Tibial artery (tissue), 4 donors: Measurements from ENCODE around the gene EPG5.

Experiments
- DNase-seq, 2 donors: peaks; one replicate each; pipeline ENCODE4 v3.0.0-alpha.2; 2019
- H3K27ac ChIP-seq, 2 donors: fragments of 200-600 bp; sonication (generic) in 1 of 2; 1 replicate in 1 of 2; 2 replicates in 1 of 2; pipeline ENCODE4 v1.5.1; 2018 to 2019; ENCODE audit warnings: mild to moderate bottlenecking in 1 of 2
- H3K27me3 ChIP-seq, 2 donors: fragments of 200-600 bp; sonication (generic) in 1 of 2; one replicate each; pipeline versions ENCODE4 v1.5.1 to v1.6.0; 2016 to 2019
- H3K36me3 ChIP-seq, 3 donors: fragments of 200-600 bp; sonication (generic) in 2 of 3; one replicate each; pipeline ENCODE4 v1.5.1; 2016 to 2019; ENCODE audit warnings: mild to moderate bottlenecking in 2 of 3
- H3K4me1 ChIP-seq, 4 donors: fragments of 200-600 bp; sonication (generic) in 2 of 4; 1 replicate in 3 of 4; 2 replicates in 1 of 4; pipeline ENCODE4 v1.5.1; 2016 to 2019
- H3K4me3 ChIP-seq, 2 donors: fragments of 200-600 bp; sonication (generic) in 1 of 2; 1 replicate in 1 of 2; 2 replicates in 1 of 2; pipeline ENCODE4 v1.5.1; 2018 to 2019; ENCODE audit warnings: mild to moderate bottlenecking in 2 of 2
- H3K9me3 ChIP-seq, 3 donors: fragments of 200-600 bp; sonication (generic) in 1 of 3; one replicate each; pipeline ENCODE4 v1.5.1; 2016 to 2019
- intact Hi-C: fragments of 100-400 bp; cut with DNase I; formaldehyde crosslinking; loops from one replicate; pipeline ENCODE4 v1.15.0; 2023; ENCODE audit warnings: low total_unique reads
- TF ChIP-seq, protein P1 (sequence below), 2 experiments: fragments of 200-600 bp in 1 of 2; fragments of 450-650 bp in 1 of 2; IDR thresholded peaks; one replicate each; pipeline ENCODE4 v1.5.1; 2017 to 2019; ENCODE audit warnings: antibody characterized with exemption in 2 of 2, mild to moderate bottlenecking in 1 of 2, moderate library complexity in 1 of 2

The EPG5 gene

DNA sequence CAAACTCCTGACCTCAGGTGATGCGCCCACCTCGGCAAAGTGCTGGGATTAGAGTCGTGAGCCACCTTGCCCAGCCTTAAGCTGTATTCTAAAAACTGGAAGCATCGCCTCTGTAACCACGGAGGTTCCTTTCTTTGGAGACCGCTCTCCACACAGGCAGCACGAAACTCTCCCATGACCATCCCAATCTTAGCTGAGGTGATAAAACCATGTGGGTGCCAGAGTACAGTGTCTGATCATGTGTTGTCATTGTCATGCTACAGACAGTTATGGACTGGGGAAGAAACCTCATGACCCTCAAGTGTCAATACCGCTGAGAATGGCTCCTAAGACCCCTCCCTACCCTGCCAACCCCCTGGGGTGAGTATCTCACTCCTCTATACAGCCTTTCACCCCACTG, 41.4 kb upstream of the EPG5 start:
- TF ChIP-seq, protein P1, sequence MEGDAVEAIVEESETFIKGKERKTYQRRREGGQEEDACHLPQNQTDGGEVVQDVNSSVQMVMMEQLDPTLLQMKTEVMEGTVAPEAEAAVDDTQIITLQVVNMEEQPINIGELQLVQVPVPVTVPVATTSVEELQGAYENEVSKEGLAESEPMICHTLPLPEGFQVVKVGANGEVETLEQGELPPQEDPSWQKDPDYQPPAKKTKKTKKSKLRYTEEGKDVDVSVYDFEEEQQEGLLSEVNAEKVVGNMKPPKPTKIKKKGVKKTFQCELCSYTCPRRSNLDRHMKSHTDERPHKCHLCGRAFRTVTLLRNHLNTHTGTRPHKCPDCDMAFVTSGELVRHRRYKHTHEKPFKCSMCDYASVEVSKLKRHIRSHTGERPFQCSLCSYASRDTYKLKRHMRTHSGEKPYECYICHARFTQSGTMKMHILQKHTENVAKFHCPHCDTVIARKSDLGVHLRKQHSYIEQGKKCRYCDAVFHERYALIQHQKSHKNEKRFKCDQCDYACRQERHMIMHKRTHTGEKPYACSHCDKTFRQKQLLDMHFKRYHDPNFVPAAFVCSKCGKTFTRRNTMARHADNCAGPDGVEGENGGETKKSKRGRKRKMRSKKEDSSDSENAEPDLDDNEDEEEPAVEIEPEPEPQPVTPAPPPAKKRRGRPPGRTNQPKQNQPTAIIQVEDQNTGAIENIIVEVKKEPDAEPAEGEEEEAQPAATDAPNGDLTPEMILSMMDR (IDR thresholded peaks at IDR 0.05): no peak
- Histone ChIP-seq H3K4me3 (no peak overlapping the region), H3K36me3 (peaks cover 10 to 34% (median 11%) of the 10 kb centered on the region in 3 donors), H3K27ac (no peak overlapping the region), H3K4me1 (no peaks in the 10 kb centered on the region), H3K9me3 (no peaks in the 10 kb centered on the region), H3K27me3 (no peaks in the 10 kb centered on the region)
- intact Hi-C loops: no loop called here
- DNase-seq: no peak

DNA sequence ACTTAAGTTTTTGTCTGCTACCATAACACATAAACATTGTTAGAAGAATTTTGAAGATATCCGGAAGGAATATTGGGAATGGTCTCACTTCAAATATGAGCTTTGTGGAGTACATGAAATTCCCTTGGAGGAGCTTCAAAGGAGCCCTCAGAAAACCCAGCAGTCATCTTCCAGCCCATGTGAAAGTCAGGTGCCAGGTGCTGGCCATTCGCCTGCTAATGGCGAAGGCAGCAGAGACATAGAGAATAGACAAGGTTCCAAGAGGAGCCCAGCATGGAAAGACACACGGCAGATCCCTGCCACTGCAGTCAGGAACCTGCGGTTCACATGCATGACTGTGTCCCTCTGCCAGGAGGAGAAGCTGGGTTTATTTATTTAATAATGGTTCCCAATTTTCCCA, 40.0 kb upstream of the EPG5 start:
- TF ChIP-seq, protein P1 (IDR thresholded peaks at IDR 0.05): no peak
- no peaks in the 10 kb centered on the region for H3K4me1 ChIP-seq

DNA sequence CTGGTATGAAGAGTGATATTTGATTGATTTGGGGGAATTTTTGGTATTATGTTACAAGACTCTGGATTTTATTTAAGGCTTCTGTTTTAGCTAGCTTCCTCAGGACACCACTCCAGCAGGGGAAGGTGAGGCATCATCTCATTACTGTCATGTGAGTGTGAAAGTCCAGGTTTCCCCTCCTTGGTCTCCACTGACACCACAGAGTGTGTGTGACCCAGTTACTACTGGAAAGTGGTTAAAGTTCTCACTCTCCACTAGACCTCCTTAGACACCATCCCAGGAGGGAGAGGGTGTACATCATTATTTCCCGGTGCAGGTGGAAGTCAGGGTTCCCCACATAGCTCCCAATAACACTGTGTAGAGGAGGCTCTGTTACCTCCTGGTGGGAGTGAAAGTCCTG, 35.8 kb upstream of the EPG5 start:
- Histone ChIP-seq H3K4me1 (no peaks in the 10 kb centered on the region), H3K27ac (no peak overlapping the region), H3K9me3 (no peaks in the 10 kb centered on the region), H3K36me3 (peaks cover 0 to 15% (median 0%) of the 10 kb centered on the region in 3 donors), H3K4me3 (no peak overlapping the region), H3K27me3 (no peaks in the 10 kb centered on the region)
- TF ChIP-seq, protein P1 (IDR thresholded peaks at IDR 0.05): no peak
- DNase-seq: no peak
- intact Hi-C loops: no loop called here

More for the DNA sequence above, 40.0 kb upstream of the EPG5 start:
- no peak for DNase-seq
- Histone ChIP-seq H3K27ac (no peak overlapping the region), H3K36me3 (peaks cover 10 to 34% (median 11%) of the 10 kb centered on the region in 3 donors), H3K4me3 (no peak overlapping the region), H3K9me3 (no peaks in the 10 kb centered on the region), H3K27me3 (no peaks in the 10 kb centered on the region)
- intact Hi-C loops: no loop called here

DNA sequence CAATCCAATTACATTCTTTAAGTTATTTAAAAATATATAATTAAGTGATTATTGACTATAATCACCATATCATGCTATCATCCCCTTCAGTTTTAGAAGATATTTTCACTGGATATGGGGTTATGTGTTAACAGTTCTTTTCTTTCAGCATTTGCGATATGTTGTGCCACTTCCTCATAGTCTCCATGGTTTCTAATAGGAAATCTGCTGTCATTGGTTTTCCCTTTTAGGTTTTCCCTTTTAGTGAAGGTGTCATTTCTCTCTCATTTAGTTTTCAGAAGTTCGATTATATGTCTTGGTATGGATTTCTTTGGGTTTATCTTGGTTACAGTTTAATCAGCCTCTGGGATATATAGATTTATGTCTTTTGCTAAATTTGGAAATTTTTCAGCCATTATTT, 34.8 kb upstream of the EPG5 start:
- Histone ChIP-seq H3K4me1 (no peaks in the 10 kb centered on the region), H3K27me3 (no peaks in the 10 kb centered on the region), H3K36me3 (peaks cover 0 to 12% (median 0%) of the 10 kb centered on the region in 3 donors), H3K27ac (no peak overlapping the region), H3K9me3 (no peaks in the 10 kb centered on the region), H3K4me3 (no peak overlapping the region)
- TF ChIP-seq, protein P1 (IDR thresholded peaks at IDR 0.05): no peak
- intact Hi-C loops: no loop called here
- no peak for DNase-seq

DNA sequence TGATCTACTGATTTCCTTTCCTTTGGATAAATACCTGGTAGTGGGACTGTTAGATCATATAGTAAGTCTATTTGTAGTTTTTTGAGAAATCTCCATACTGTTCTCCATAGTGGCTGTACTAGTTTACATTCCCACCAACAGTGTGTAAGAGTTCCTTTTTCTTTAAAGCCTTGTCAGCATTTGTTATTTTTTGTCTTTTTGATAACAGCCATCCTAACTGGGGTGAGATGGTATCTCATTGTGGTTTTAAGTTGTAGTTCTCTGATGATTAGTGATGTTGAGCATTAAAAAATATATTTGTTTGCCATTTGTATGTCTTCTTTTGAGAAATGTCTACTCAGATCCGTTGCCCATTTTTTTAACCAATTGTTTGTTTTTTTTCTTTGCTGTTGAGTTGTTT, 33.9 kb upstream of the EPG5 start:
- Histone ChIP-seq H3K9me3 (no peaks in the 10 kb centered on the region), H3K27ac (no peak overlapping the region), H3K36me3 (peaks cover 0 to 18% (median 0%) of the 10 kb centered on the region in 3 donors), H3K27me3 (no peaks in the 10 kb centered on the region), H3K4me1 (no peaks in the 10 kb centered on the region), H3K4me3 (no peak overlapping the region)
- intact Hi-C loops: no loop called here
- TF ChIP-seq, protein P1 (IDR thresholded peaks at IDR 0.05): no peak
- DNase-seq: no peak

DNA sequence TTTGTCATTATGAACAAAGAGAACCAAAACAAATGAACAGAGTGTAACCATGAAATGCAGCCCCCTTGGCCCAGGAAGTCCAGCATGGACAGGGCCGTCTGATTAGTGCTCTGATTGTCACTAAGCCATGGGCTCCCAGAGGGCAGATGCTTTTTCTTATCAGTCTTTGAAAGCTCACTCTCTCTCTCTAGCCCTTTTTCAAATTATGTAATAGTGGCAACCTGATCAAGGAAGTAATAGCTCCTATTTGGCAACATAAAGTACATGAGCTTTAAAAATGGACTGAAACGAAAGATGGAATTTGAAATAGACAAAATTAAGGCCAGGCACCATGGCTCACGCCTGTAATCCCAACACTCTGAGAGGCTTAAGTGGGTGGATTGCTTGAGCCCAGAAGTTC, 32.4 kb upstream of the EPG5 start:
- no peaks in the 10 kb centered on the region for H3K9me3 ChIP-seq
- TF ChIP-seq, protein P1 (IDR thresholded peaks at IDR 0.05): no peak
- no peak overlapping the region for H3K4me3 ChIP-seq
- H3K27me3 ChIP-seq: no peaks in the 10 kb centered on the region
- H3K4me1 ChIP-seq: no peaks in the 10 kb centered on the region
- intact Hi-C loops: no loop called here
- H3K27ac ChIP-seq: no peak overlapping the region
- no peak for DNase-seq
- H3K36me3 ChIP-seq: peaks cover 0 to 26% (median 0%) of the 10 kb centered on the region in 3 donors
